ENCODE data around the gene B3GNT5. TPM values are rescaled to one million over a fixed set of nuclear protein-coding genes. Genes with fewer than 3 reads are reported as not detected.

B3GNT5 gene
- total and polyA plus RNA-seq, 2 donors (not counting 3 experiments of a cell fraction or from before 2014, with no cell fraction given) = 4.1 to 25.6 TPM

DNA sequence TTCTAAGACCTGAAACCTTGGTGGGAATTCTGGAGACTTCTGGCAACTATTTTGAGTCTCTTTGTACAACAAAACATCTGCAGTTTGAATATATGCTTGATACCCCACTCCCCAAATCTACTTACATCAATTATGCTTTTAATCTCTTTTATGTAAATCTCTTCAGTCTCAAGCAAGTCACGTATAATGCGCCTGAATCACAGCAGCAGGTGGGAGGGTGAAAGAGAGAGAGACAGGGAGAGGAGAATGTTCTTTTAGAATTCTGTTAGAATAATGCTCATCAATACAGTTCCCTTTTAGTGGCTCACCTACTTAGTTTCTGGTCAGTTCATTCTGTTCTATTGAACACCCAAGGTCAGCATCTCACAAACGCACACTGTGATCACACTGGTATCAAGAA lies 22.2 kb upstream of the B3GNT5 start:
- no peaks in the 10 kb centered on the region for H3K36me3 ChIP-seq (ENCODE audit: control insufficient read depth in 2 of 2, extremely low read depth in 1 of 2, insufficient read depth in 2 of 2, low read length in 2 of 2)
- ChIA-PET POLR2A (no interaction called here), CTCF (no interaction called here)
- no TSS peak for BruUV-seq (replicated peaks)
- dilution Hi-C loops (cut with MboI; ENCODE audit: extremely low pct_ligation_motif_present, low sequenced_read_pairs) (no loop called here), intact Hi-C loops (cut with micrococcal nuclease) (loop anchor here (5.0 kb wide), 1 partner anchor 44 kb away; no protein-coding TSS in a partner anchor)
- peaks cover 3% of the 10 kb centered on the region for H3K4me1 ChIP-seq (ENCODE audit: control insufficient read depth, extremely low read depth, insufficient read depth, low read length)
- no peaks in the 10 kb centered on the region for H3K9me3 ChIP-seq (replicated peaks; ENCODE audit: control insufficient read depth, insufficient read depth, low read length)
- no peak overlapping the region for H3K4me2 ChIP-seq (ENCODE audit: insufficient read depth, low read length)
- no peak for TF ChIP-seq CTCF (IDR thresholded peaks at IDR 0.05; ENCODE audit: extremely low read depth in 1 of 2, insufficient read depth in 1 of 2, low read depth in 1 of 2, low read length in 2 of 2)
- no peak for TF ChIP-seq POLR2A (IDR thresholded peaks at IDR 0.05; ENCODE audit: low read depth, low read length)
- TF ChIP-seq, protein P1, sequence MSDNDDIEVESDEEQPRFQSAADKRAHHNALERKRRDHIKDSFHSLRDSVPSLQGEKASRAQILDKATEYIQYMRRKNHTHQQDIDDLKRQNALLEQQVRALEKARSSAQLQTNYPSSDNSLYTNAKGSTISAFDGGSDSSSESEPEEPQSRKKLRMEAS (IDR thresholded peaks at IDR 0.05; ENCODE audit: insufficient read depth, insufficient read length) = no peak
- no peak for TF ChIP-seq GATA2 (IDR thresholded peaks at IDR 0.05; ENCODE audit: insufficient read depth, insufficient read length, low read depth, low read length)
- TF ChIP-seq MYC (IDR thresholded peaks at IDR 0.05; ENCODE audit: low read depth, low read length) = no peak
- TF ChIP-seq POLR2AphosphoS5 (IDR thresholded peaks at IDR 0.05; ENCODE audit: insufficient read depth, low read depth, low read length) = no peak
- no peak for TF ChIP-seq JUN (IDR thresholded peaks at IDR 0.05; ENCODE audit: borderline replicate concordance, insufficient read depth, insufficient read length, low read depth)
- TF ChIP-seq FOS (IDR thresholded peaks at IDR 0.05; ENCODE audit: borderline replicate concordance, insufficient read depth, low read length) = no peak
- peaks cover 0 to 3% of the 10 kb centered on the region in 2 experiments for H3K27me3 ChIP-seq (ENCODE audit: control insufficient read depth in 2 of 2, insufficient read depth in 2 of 2, low read length in 2 of 2)
- H2AFZ ChIP-seq (ENCODE audit: low read depth, low read length) = no peak overlapping the region
- no peak for DNase-seq (ENCODE audit: low read depth, low spot score)
- no peaks in the 10 kb centered on the region for H3K79me2 ChIP-seq (ENCODE audit: control insufficient read depth, insufficient read depth, low read length)
- no peak for FAIRE-seq
- no peak overlapping the region for H3K9ac ChIP-seq (replicated peaks; ENCODE audit: extremely low read depth, insufficient read depth, low read length)
- no peaks in the 10 kb centered on the region for H4K20me1 ChIP-seq (replicated peaks; ENCODE audit: control insufficient read depth, extremely low read depth, insufficient read depth, low read length)
- H3K27ac ChIP-seq (ENCODE audit: insufficient read depth, low read depth, low read length) = no peak overlapping the region
- H3K4me3 ChIP-seq (replicated peaks in 1 of 3; ENCODE audit: insufficient read depth in 1 of 3, low read depth in 1 of 3, low read length in 3 of 3) = no peak overlapping the region
- no peaks in the 10 kb centered on the region for H3K9me1 ChIP-seq (replicated peaks; ENCODE audit: control insufficient read depth, extremely low read depth, insufficient read depth, low read length)
